Mucosa of descending colon (tissue), 3 donors: ENCODE measurements around the gene NCKIPSD. TPM values are rescaled to one million over a fixed set of nuclear protein-coding genes. Genes with fewer than 3 reads are reported as not detected.

Experiments used
- ATAC-seq: fragments of 200-7000 bp; cut with Tn5 transposase; one replicate; pipeline ENCODE4 v1.9.1; 2020; ENCODE audit warnings: mild to moderate bottlenecking, moderate library complexity
- DNase-seq, 3 donors: peaks; one replicate each; pipeline ENCODE4 v3.0.0-alpha.2; 2020
- H3K36me3 ChIP-seq: fragments of 200-600 bp; one replicate; pipeline ENCODE4 v1.8.0; 2021; ENCODE audit warnings: low read depth, mild to moderate bottlenecking
- H3K4me1 ChIP-seq: fragments of 200-600 bp; one replicate; pipeline ENCODE4 v1.8.0; 2021; ENCODE audit warnings: low read depth, mild to moderate bottlenecking
- H3K4me3 ChIP-seq: fragments of 200-600 bp; one replicate; pipeline ENCODE4 v1.8.0; 2021; ENCODE audit warnings: mild to moderate bottlenecking
- H3K9me3 ChIP-seq: fragments of 200-600 bp; one replicate; pipeline ENCODE4 v1.8.0; 2021; ENCODE audit warnings: mild to moderate bottlenecking
- CTCF ChIP-seq: fragments of 200-600 bp; IDR thresholded peaks from one replicate; pipeline ENCODE4 v1.8.0; 2022; ENCODE audit warnings: antibody characterized with exemption, mild to moderate bottlenecking
- intact Hi-C, 2 donors: fragments of 100-400 bp; cut with DNase I in 1 of 2; cut with micrococcal nuclease in 1 of 2; formaldehyde crosslinking; loops; one replicate each; pipeline versions ENCODE4 v1.11.0 to v1.11.1; 2022; cut with DNase I, micrococcal nuclease
- total RNA-seq, 3 donors: library from RNA; stranded (reverse); fragmentation: NEBNext Ultra II Directional in 2 of 3; extraction: Animal tissue kit (Norgen Biotek cat#: 25700) in 2 of 3; gene quantifications; one replicate each; pipeline versions ENCODE4 v1.2.1 to v1.2.4, GENCODE V29; 2021 to 2023
- donor health status: DM: no; HTN: no; CAD: no; lungs with moderate emphysema.
- donor health status: DM: no; HTN: no; CAD: no.
- donor health status: DM: no; HTN: yes; CAD: no.

Gene NCKIPSD
- total RNA-seq, 3 donors from 2014 or later, result 21.7 to 27.3 (median 23.7) TPM

DNA sequence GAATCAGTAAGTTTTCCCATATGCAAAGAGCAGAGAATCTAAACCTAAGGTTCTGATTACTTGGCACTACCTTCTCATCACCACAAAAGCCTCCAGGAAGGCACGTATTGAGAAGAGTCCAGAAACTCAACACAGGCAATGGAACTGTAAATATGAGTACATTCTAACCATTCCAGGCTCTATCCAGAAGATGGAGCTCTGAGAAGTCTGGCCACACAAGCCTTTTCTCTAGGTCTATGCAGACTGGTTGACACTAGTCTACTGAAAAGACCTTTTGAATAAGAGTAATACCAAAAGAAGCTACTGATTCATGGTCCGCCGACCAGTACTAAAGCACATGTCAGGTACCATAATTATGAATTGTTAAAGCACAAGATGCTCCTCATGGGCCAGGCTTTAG lies 12.2 kb upstream of the NCKIPSD start:
- no peak for TF ChIP-seq CTCF
- H3K4me1 ChIP-seq, result peaks cover 20% of the 10 kb centered on the region
- H3K4me3 ChIP-seq, result no peak overlapping the region
- DNase-seq (no peak), ATAC-seq (peak; percentile 25)
- H3K36me3 ChIP-seq, result peaks cover 15% of the 10 kb centered on the region
- intact Hi-C loops, result no loop called here
- H3K9me3 ChIP-seq, result no peaks in the 10 kb centered on the region

- DNase-seq (no peak), ATAC-seq (no peak)
- Histone ChIP-seq H3K9me3 (no peaks in the 10 kb centered on the region), H3K4me3 (no peak overlapping the region), H3K36me3 (peaks cover 15% of the 10 kb centered on the region), H3K4me1 (peaks cover 17% of the 10 kb centered on the region)
- no peak for TF ChIP-seq CTCF
- intact Hi-C loops, result no loop called here
Observed at GRCh38 chr3:48696601-48697000, 10.9 kb upstream of the NCKIPSD start.

GRCh38 chr3:48696156-48696555 lies 10.4 kb upstream of the NCKIPSD start:
- intact Hi-C loops, result no loop called here
- DNase-seq, result no peak
- Histone ChIP-seq H3K4me1 (peaks cover 16% of the 10 kb centered on the region), H3K4me3 (no peak overlapping the region), H3K36me3 (peaks cover 15% of the 10 kb centered on the region), H3K9me3 (no peaks in the 10 kb centered on the region)
- no peak for ATAC-seq
- TF ChIP-seq CTCF, result no peak

- intact Hi-C loops, result no loop called here
Observed at GRCh38 chr3:48695393-48695753, 9.7 kb upstream of the NCKIPSD start.

GRCh38 chr3:48694610-48695392 lies 9.1 kb upstream of the NCKIPSD start:
- Histone ChIP-seq H3K9me3 (no peaks in the 10 kb centered on the region), H3K36me3 (peaks cover 19% of the 10 kb centered on the region), H3K4me1 (peaks cover 8% of the 10 kb centered on the region), H3K4me3 (no peak overlapping the region)
- DNase-seq (peak; percentile 45 to 62 (median 53)), ATAC-seq (peak; percentile 60)
- TF ChIP-seq CTCF, result no peak
- intact Hi-C loops, result no loop called here

More at GRCh38 chr3:48695393-48695753, 9.7 kb upstream of the NCKIPSD start:
- peaks cover 9% of the 10 kb centered on the region for H3K4me1 ChIP-seq
- peaks cover 15% of the 10 kb centered on the region for H3K36me3 ChIP-seq
- no peak for TF ChIP-seq CTCF
- H3K4me3 ChIP-seq, result no peak overlapping the region
- no peaks in the 10 kb centered on the region for H3K9me3 ChIP-seq
- DNase-seq (peak in 2 of 3 donors; percentile 48 to 50), ATAC-seq (peak; percentile 45)
